ENCODE measurements around the gene NPAS2. TPM values are rescaled to one million over a fixed set of nuclear protein-coding genes. Genes with fewer than 3 reads are reported as not detected.

The NPAS2 gene
- polyA plus RNA-seq, 1 of the 3 experiments (the other 2 are of a cell fraction) = 58.5 TPM

DNA sequence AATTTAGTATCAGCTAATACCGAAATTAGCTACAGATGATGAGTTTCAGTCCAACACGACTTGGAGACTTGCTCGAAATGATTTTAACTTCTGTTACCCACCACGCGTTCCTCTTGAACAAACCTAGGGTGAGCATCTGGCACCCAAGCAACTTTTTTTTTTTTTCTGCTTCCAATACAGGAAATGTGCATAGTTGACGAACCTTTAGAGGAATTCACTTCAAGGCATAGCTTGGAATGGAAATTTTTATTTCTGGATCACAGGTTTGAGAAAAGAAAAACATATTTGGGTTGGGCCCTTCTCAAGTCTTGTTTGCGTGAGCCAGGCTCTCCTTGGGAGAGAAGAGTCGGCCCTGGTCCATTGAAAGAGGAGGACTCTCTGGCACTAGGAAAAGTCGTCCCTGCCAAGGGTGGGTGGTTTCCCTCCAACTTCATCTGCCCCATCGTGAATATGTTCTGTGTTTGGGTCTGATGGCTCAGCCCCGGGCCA, 144.8 kb downstream of the NPAS2 start:
- Histone ChIP-seq H3K9me3 (no peaks in the 10 kb centered on the region), H3K4me2 (no peak overlapping the region), H2AFZ (ENCODE audit: low read depth) (no peak overlapping the region), H3K36me3 (replicated peaks in 1 of 2; ENCODE audit: control insufficient read depth in 1 of 2, insufficient read depth in 2 of 2, low read length in 1 of 2) (peaks cover 6 to 39% of the 10 kb centered on the region in 2 experiments), H3K4me1 (ENCODE audit: control insufficient read depth in 1 of 2, insufficient read depth in 2 of 2, low read depth in 1 of 2, low read length in 1 of 2) (peaks cover 3 to 4% of the 10 kb centered on the region in 2 experiments; a peak in 2 of 4 replicates), H3K27me3 (ENCODE audit: insufficient read depth) (no peaks in the 10 kb centered on the region), H3K9me2 (no peaks in the 10 kb centered on the region), H3F3A (replicated peaks; ENCODE audit: insufficient read depth) (no peaks in the 10 kb centered on the region), H3K4me3 (ENCODE audit: low read depth in 2 of 2, low read length in 1 of 2) (no peak overlapping the region), H3K27ac (ENCODE audit: low read depth in 2 of 2, low read length in 1 of 2) (no peak overlapping the region), H3K79me2 (ENCODE audit: insufficient read depth) (no peaks in the 10 kb centered on the region), H4K20me1 (ENCODE audit: insufficient read depth) (no peaks in the 10 kb centered on the region), H3K9ac (no peak overlapping the region)
- POLR2A ChIA-PET = no interaction called here
- 74% methylated on average over 10 of the region's 11 CpGs for WGBS (ENCODE audit: low lambda C conversion rate)
- CTCF ChIA-PET = interaction anchor here (1.5 kb wide), 1 partner anchor 19 kb away, joined by 3 read pairs; no protein-coding TSS in a partner anchor
- no peak for DNase-seq
- TF ChIP-seq NFIC (IDR thresholded peaks at IDR 0.05; ENCODE audit: borderline replicate concordance) = no peak
- TF ChIP-seq MEF2A (IDR thresholded peaks at IDR 0.05; ENCODE audit: borderline replicate concordance, low read depth) = no peak
- no peak for TF ChIP-seq RAD21 (IDR thresholded peaks at IDR 0.05; ENCODE audit: low read length)
- TF ChIP-seq, protein P1, sequence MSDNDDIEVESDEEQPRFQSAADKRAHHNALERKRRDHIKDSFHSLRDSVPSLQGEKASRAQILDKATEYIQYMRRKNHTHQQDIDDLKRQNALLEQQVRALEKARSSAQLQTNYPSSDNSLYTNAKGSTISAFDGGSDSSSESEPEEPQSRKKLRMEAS (IDR thresholded peaks at IDR 0.05; ENCODE audit: low read depth) = no peak
- no peak for TF ChIP-seq SIN3A (IDR thresholded peaks at IDR 0.05; ENCODE audit: borderline replicate concordance, low read depth, low read length)
- no peak for TF ChIP-seq TCF12 (IDR thresholded peaks at IDR 0.05)
- TF ChIP-seq, protein P2, sequence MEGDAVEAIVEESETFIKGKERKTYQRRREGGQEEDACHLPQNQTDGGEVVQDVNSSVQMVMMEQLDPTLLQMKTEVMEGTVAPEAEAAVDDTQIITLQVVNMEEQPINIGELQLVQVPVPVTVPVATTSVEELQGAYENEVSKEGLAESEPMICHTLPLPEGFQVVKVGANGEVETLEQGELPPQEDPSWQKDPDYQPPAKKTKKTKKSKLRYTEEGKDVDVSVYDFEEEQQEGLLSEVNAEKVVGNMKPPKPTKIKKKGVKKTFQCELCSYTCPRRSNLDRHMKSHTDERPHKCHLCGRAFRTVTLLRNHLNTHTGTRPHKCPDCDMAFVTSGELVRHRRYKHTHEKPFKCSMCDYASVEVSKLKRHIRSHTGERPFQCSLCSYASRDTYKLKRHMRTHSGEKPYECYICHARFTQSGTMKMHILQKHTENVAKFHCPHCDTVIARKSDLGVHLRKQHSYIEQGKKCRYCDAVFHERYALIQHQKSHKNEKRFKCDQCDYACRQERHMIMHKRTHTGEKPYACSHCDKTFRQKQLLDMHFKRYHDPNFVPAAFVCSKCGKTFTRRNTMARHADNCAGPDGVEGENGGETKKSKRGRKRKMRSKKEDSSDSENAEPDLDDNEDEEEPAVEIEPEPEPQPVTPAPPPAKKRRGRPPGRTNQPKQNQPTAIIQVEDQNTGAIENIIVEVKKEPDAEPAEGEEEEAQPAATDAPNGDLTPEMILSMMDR (IDR thresholded peaks at IDR 0.05) = no peak
- TF ChIP-seq, protein P3, sequence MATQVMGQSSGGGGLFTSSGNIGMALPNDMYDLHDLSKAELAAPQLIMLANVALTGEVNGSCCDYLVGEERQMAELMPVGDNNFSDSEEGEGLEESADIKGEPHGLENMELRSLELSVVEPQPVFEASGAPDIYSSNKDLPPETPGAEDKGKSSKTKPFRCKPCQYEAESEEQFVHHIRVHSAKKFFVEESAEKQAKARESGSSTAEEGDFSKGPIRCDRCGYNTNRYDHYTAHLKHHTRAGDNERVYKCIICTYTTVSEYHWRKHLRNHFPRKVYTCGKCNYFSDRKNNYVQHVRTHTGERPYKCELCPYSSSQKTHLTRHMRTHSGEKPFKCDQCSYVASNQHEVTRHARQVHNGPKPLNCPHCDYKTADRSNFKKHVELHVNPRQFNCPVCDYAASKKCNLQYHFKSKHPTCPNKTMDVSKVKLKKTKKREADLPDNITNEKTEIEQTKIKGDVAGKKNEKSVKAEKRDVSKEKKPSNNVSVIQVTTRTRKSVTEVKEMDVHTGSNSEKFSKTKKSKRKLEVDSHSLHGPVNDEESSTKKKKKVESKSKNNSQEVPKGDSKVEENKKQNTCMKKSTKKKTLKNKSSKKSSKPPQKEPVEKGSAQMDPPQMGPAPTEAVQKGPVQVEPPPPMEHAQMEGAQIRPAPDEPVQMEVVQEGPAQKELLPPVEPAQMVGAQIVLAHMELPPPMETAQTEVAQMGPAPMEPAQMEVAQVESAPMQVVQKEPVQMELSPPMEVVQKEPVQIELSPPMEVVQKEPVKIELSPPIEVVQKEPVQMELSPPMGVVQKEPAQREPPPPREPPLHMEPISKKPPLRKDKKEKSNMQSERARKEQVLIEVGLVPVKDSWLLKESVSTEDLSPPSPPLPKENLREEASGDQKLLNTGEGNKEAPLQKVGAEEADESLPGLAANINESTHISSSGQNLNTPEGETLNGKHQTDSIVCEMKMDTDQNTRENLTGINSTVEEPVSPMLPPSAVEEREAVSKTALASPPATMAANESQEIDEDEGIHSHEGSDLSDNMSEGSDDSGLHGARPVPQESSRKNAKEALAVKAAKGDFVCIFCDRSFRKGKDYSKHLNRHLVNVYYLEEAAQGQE (IDR thresholded peaks at IDR 0.05; ENCODE audit: low read depth, low read length) = no peak
- no peak for TF ChIP-seq SMC3 (IDR thresholded peaks at IDR 0.05; ENCODE audit: low read depth, low read length)
- TF ChIP-seq EZH2phosphoT487 (IDR thresholded peaks at IDR 0.05; ENCODE audit: borderline replicate concordance, low read depth) = no peak

DNA sequence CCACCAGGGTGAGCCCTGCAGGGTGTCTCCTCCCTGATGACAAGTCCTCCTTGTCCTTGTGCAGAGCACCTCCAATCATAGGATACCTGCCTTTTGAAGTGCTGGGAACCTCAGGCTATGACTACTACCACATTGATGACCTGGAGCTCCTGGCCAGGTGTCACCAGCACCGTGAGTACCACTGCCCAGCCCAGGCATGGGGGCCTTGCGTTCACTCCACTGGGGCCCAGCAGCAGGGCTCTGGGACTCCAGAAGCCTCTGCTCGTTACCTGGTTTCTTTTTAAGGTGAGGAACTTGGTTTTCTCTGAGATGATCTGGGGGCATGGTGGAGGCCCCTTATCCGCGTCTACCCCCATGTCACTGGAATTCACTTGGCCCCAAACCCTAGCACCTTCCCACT, 145.7 kb downstream of the NPAS2 start:
- POLR2A ChIA-PET = no interaction called here
- 82% methylated on average over 5 of the region's 5 CpGs for WGBS (ENCODE audit: low lambda C conversion rate)
- Histone ChIP-seq H3K27ac (ENCODE audit: low read depth in 2 of 2, low read length in 1 of 2) (no peak overlapping the region), H3K79me2 (ENCODE audit: insufficient read depth) (no peaks in the 10 kb centered on the region), H3K9ac (no peak overlapping the region), H3K36me3 (replicated peaks in 1 of 2; ENCODE audit: control insufficient read depth in 1 of 2, insufficient read depth in 2 of 2, low read length in 1 of 2) (peaks cover 6 to 48% of the 10 kb centered on the region in 2 experiments), H3K4me3 (ENCODE audit: low read depth in 2 of 2, low read length in 1 of 2) (no peak overlapping the region), H3K4me2 (no peak overlapping the region), H2AFZ (ENCODE audit: low read depth) (no peak overlapping the region), H3K9me3 (no peaks in the 10 kb centered on the region), H4K20me1 (ENCODE audit: insufficient read depth) (no peaks in the 10 kb centered on the region), H3K4me1 (ENCODE audit: control insufficient read depth in 1 of 2, insufficient read depth in 2 of 2, low read depth in 1 of 2, low read length in 1 of 2) (peaks cover under 1 to 3% of the 10 kb centered on the region in 2 experiments; a peak in 2 of 4 replicates), H3K27me3 (ENCODE audit: insufficient read depth) (no peaks in the 10 kb centered on the region), H3F3A (replicated peaks; ENCODE audit: insufficient read depth) (no peaks in the 10 kb centered on the region), H3K9me2 (no peaks in the 10 kb centered on the region)
- no peak for DNase-seq
- CTCF ChIA-PET = interaction anchor here (1.5 kb wide), 1 partner anchor 18 kb away, joined by 3 read pairs; no protein-coding TSS in a partner anchor
- TF ChIP-seq MEF2A (IDR thresholded peaks at IDR 0.05; ENCODE audit: borderline replicate concordance, low read depth) = no peak
- no peak for TF ChIP-seq NRF1 (IDR thresholded peaks at IDR 0.05; ENCODE audit: low read depth, low read length)
- no peak for TF ChIP-seq JUND (IDR thresholded peaks at IDR 0.05)
- TF ChIP-seq ELF1 (IDR thresholded peaks at IDR 0.05) = no peak
- TF ChIP-seq TCF12 (IDR thresholded peaks at IDR 0.05) = no peak
- TF ChIP-seq RAD21 (IDR thresholded peaks at IDR 0.05; ENCODE audit: low read length) = no peak
- no peak for TF ChIP-seq SMC3 (IDR thresholded peaks at IDR 0.05; ENCODE audit: low read depth, low read length)
- TF ChIP-seq, protein P1 (IDR thresholded peaks at IDR 0.05; ENCODE audit: low read depth) = no peak
- no peak for TF ChIP-seq TEAD4 (IDR thresholded peaks at IDR 0.05; ENCODE audit: borderline replicate concordance, insufficient read depth)
- TF ChIP-seq FOSL2 (IDR thresholded peaks at IDR 0.05; ENCODE audit: borderline replicate concordance, low read depth) = no peak
- TF ChIP-seq, protein P4, sequence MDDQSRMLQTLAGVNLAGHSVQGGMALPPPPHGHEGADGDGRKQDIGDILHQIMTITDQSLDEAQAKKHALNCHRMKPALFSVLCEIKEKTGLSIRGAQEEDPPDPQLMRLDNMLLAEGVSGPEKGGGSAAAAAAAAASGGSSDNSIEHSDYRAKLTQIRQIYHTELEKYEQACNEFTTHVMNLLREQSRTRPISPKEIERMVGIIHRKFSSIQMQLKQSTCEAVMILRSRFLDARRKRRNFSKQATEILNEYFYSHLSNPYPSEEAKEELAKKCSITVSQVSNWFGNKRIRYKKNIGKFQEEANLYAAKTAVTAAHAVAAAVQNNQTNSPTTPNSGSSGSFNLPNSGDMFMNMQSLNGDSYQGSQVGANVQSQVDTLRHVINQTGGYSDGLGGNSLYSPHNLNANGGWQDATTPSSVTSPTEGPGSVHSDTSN (IDR thresholded peaks at IDR 0.05) = no peak
- TF ChIP-seq RFX5 (IDR thresholded peaks at IDR 0.05; ENCODE audit: low read length) = no peak
- TF ChIP-seq RXRA (IDR thresholded peaks at IDR 0.05; ENCODE audit: borderline replicate concordance, low read depth) = no peak
- TF ChIP-seq FOXJ3 (CRISPR knock-in tag; IDR thresholded peaks at IDR 0.05) = no peak
- TF ChIP-seq EZH2phosphoT487 (IDR thresholded peaks at IDR 0.05; ENCODE audit: borderline replicate concordance, low read depth) = no peak

Data from SK-N-SH (cell line).